ENCODE measurements around the gene SMIM31. TPM values are rescaled to one million over a fixed set of nuclear protein-coding genes. Genes with fewer than 3 reads are reported as not detected.

Gene SMIM31
- total RNA-seq, 1 donor from 2014 or later = not detected

GRCh38 chr4:164819366-164819765, 65.4 kb downstream of the SMIM31 start:
- TF ChIP-seq CTCF (conservative IDR thresholded peaks at IDR 0.05) = no peak
- H3K27ac Mint-ChIP-seq = no peak overlapping the region
- no peaks in the 10 kb centered on the region for H3K4me1 Mint-ChIP-seq (ENCODE audit: unreplicated experiment)
- no peaks in the 10 kb centered on the region for H3K9me3 Mint-ChIP-seq
- H3K36me3 Mint-ChIP-seq = no peaks in the 10 kb centered on the region
- DNase-seq (ENCODE audit: extremely low spot score, unreplicated experiment) = no peak
- H3K27me3 Mint-ChIP-seq = no peaks in the 10 kb centered on the region
- no peak overlapping the region for H3K4me3 Mint-ChIP-seq

- DNase-seq (ENCODE audit: extremely low spot score, unreplicated experiment) = no peak
- Mint-ChIP-seq H3K27ac (no peak overlapping the region), H3K27me3 (no peaks in the 10 kb centered on the region), H3K9me3 (no peaks in the 10 kb centered on the region), H3K36me3 (no peaks in the 10 kb centered on the region), H3K4me3 (no peak overlapping the region), H3K4me1 (ENCODE audit: unreplicated experiment) (no peaks in the 10 kb centered on the region)
- no peak for TF ChIP-seq CTCF (conservative IDR thresholded peaks at IDR 0.05)
These were observed 67.8 kb downstream of the SMIM31 start for GRCh38 chr4:164821711-164822110.

- H3K36me3 Mint-ChIP-seq = no peaks in the 10 kb centered on the region
- TF ChIP-seq CTCF (conservative IDR thresholded peaks at IDR 0.05) = no peak
- H3K27ac Mint-ChIP-seq = no peak overlapping the region
- H3K9me3 Mint-ChIP-seq = no peaks in the 10 kb centered on the region
- DNase-seq (ENCODE audit: extremely low spot score, unreplicated experiment) = no peak
- no peak overlapping the region for H3K4me3 Mint-ChIP-seq
- H3K27me3 Mint-ChIP-seq = no peaks in the 10 kb centered on the region
- no peaks in the 10 kb centered on the region for H3K4me1 Mint-ChIP-seq (ENCODE audit: unreplicated experiment)
These were observed 70.7 kb downstream of the SMIM31 start for GRCh38 chr4:164824581-164824980.

GRCh38 chr4:164828955-164829354, 75.0 kb downstream of the SMIM31 start:
- no peak for DNase-seq (ENCODE audit: extremely low spot score, unreplicated experiment)
- no peaks in the 10 kb centered on the region for H3K9me3 Mint-ChIP-seq

GRCh38 chr4:164846566-164846965, 92.6 kb downstream of the SMIM31 start:
- Mint-ChIP-seq H3K4me3 (no peak overlapping the region), H3K9me3 (no peaks in the 10 kb centered on the region), H3K4me1 (ENCODE audit: unreplicated experiment) (peaks cover 6% of the 10 kb centered on the region), H3K27ac (no peak overlapping the region), H3K36me3 (no peaks in the 10 kb centered on the region), H3K27me3 (no peaks in the 10 kb centered on the region)
- no peak for TF ChIP-seq CTCF (conservative IDR thresholded peaks at IDR 0.05)
- no peak for DNase-seq (ENCODE audit: extremely low spot score, unreplicated experiment)

More at GRCh38 chr4:164828955-164829354, 75.0 kb downstream of the SMIM31 start:
- no peaks in the 10 kb centered on the region for H3K27me3 Mint-ChIP-seq
- no peak overlapping the region for H3K27ac Mint-ChIP-seq
- H3K36me3 Mint-ChIP-seq = no peaks in the 10 kb centered on the region
- no peak overlapping the region for H3K4me3 Mint-ChIP-seq
- no peaks in the 10 kb centered on the region for H3K4me1 Mint-ChIP-seq (ENCODE audit: unreplicated experiment)
- no peak for TF ChIP-seq CTCF (conservative IDR thresholded peaks at IDR 0.05)

- Mint-ChIP-seq H3K4me1 (ENCODE audit: unreplicated experiment) (peaks cover 6% of the 10 kb centered on the region), H3K4me3 (no peak overlapping the region), H3K27ac (no peak overlapping the region), H3K27me3 (no peaks in the 10 kb centered on the region), H3K9me3 (no peaks in the 10 kb centered on the region), H3K36me3 (no peaks in the 10 kb centered on the region)
- TF ChIP-seq CTCF (conservative IDR thresholded peaks at IDR 0.05) = no peak
- DNase-seq (ENCODE audit: extremely low spot score, unreplicated experiment) = no peak
These were observed 93.1 kb downstream of the SMIM31 start for GRCh38 chr4:164847016-164847415.

Data from type B pancreatic cell (in vitro differentiated cells).